GM21786 (cell line): ENCODE results near the gene PRKCQ.

ENCODE experiments used
- ATAC-seq: cut with Tn5 transposase; IDR thresholded peaks from one replicate; pipeline ENCODE4 v1.9.1; 2021; ENCODE audit not compliant: unreplicated experiment

Gene PRKCQ

GRCh38 chr10:6570893-6571292, 9.2 kb downstream of the PRKCQ start:
- no peak for ATAC-seq

- ATAC-seq, result no peak
Measured at GRCh38 chr10:6569259-6569658, 10.8 kb downstream of the PRKCQ start.

GRCh38 chr10:6567884-6568283, 12.2 kb downstream of the PRKCQ start:
- no peak for ATAC-seq

- no peak for ATAC-seq
Measured at GRCh38 chr10:6567203-6567703, 12.8 kb downstream of the PRKCQ start.

- ATAC-seq, result no peak
Measured at GRCh38 chr10:6565588-6565987, 14.5 kb downstream of the PRKCQ start.

GRCh38 chr10:6564367-6564766, 15.7 kb downstream of the PRKCQ start:
- ATAC-seq, result no peak

GRCh38 chr10:6563731-6564130, 16.3 kb downstream of the PRKCQ start:
- ATAC-seq, result no peak

- ATAC-seq, result no peak
Measured at GRCh38 chr10:6563075-6563474, 17.0 kb downstream of the PRKCQ start.

GRCh38 chr10:6562221-6562620, 17.9 kb downstream of the PRKCQ start:
- no peak for ATAC-seq

GRCh38 chr10:6561552-6561951, 18.5 kb downstream of the PRKCQ start:
- no peak for ATAC-seq

- no peak for ATAC-seq
Measured at GRCh38 chr10:6558759-6559461, 21.2 kb downstream of the PRKCQ start.

GRCh38 chr10:6558272-6558671, 21.8 kb downstream of the PRKCQ start:
- no peak for ATAC-seq

- ATAC-seq, result no peak
Measured at GRCh38 chr10:6553937-6554336, 26.1 kb downstream of the PRKCQ start.

GRCh38 chr10:6543431-6544005, 36.6 kb downstream of the PRKCQ start:
- no peak for ATAC-seq

GRCh38 chr10:6542999-6543430, 37.1 kb downstream of the PRKCQ start:
- ATAC-seq, result no peak

GRCh38 chr10:6539833-6540232, 40.2 kb downstream of the PRKCQ start:
- ATAC-seq, result no peak

GRCh38 chr10:6537770-6538169, 42.3 kb downstream of the PRKCQ start:
- ATAC-seq, result no peak

- ATAC-seq, result no peak
Measured at GRCh38 chr10:6536102-6536501, 44.0 kb downstream of the PRKCQ start.

GRCh38 chr10:6535156-6535764, 44.8 kb downstream of the PRKCQ start:
- ATAC-seq, result no peak

- no peak for ATAC-seq
Measured at GRCh38 chr10:6532321-6532720, 47.8 kb downstream of the PRKCQ start.

- ATAC-seq, result no peak
Measured at GRCh38 chr10:6530966-6531365, 49.1 kb downstream of the PRKCQ start.

- no peak for ATAC-seq
Measured at GRCh38 chr10:6530211-6530840, 49.8 kb downstream of the PRKCQ start.
